Measurements from ENCODE around the gene CRACDL.

DNA sequence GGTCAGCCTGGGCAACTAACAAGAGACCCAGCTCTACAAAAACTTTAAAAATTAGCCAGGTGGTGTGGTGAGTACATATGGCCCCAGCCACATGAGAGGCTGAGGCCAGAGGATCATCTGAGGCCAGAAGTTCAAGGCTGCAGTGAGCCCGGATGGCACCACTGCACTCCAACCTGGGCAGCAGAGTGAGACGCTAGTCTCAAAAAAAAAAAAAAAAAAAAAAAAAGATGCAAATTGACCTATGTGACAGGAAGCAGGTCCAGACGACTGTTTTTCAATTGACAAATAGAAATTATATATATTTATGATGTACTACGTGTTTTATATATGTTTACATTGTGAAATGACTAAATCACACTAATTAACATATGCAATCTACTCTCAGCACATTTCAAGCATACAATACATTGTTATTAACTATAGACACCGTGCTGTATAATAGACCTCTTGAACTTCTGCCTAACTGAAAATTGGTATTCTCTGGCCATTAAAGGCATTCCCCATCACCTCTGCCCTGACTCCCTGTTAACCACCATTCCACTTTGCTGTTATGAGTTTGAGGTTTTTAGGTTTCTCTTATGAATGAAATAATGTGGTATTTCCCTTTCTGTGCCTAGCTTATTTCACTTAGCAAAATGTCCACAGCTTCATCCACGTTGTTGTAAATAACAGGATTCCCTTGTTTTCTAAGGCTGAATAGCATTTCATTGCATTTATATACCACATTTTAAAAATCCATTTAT lies 172.6 kb downstream of the CRACDL start:
- TF ChIP-seq POLR2AphosphoS5 (IDR thresholded peaks at IDR 0.05; ENCODE audit: low read depth), result no peak
- TF ChIP-seq, protein P1, sequence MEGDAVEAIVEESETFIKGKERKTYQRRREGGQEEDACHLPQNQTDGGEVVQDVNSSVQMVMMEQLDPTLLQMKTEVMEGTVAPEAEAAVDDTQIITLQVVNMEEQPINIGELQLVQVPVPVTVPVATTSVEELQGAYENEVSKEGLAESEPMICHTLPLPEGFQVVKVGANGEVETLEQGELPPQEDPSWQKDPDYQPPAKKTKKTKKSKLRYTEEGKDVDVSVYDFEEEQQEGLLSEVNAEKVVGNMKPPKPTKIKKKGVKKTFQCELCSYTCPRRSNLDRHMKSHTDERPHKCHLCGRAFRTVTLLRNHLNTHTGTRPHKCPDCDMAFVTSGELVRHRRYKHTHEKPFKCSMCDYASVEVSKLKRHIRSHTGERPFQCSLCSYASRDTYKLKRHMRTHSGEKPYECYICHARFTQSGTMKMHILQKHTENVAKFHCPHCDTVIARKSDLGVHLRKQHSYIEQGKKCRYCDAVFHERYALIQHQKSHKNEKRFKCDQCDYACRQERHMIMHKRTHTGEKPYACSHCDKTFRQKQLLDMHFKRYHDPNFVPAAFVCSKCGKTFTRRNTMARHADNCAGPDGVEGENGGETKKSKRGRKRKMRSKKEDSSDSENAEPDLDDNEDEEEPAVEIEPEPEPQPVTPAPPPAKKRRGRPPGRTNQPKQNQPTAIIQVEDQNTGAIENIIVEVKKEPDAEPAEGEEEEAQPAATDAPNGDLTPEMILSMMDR (IDR thresholded peaks at IDR 0.05; ENCODE audit: insufficient read depth, low read length), result no peak
- no peak for TF ChIP-seq SPI1 (IDR thresholded peaks at IDR 0.05; ENCODE audit: borderline replicate concordance, low read depth)
- no peak for TF ChIP-seq GABPA (IDR thresholded peaks at IDR 0.05; ENCODE audit: low read depth)
- TF ChIP-seq, protein P2, sequence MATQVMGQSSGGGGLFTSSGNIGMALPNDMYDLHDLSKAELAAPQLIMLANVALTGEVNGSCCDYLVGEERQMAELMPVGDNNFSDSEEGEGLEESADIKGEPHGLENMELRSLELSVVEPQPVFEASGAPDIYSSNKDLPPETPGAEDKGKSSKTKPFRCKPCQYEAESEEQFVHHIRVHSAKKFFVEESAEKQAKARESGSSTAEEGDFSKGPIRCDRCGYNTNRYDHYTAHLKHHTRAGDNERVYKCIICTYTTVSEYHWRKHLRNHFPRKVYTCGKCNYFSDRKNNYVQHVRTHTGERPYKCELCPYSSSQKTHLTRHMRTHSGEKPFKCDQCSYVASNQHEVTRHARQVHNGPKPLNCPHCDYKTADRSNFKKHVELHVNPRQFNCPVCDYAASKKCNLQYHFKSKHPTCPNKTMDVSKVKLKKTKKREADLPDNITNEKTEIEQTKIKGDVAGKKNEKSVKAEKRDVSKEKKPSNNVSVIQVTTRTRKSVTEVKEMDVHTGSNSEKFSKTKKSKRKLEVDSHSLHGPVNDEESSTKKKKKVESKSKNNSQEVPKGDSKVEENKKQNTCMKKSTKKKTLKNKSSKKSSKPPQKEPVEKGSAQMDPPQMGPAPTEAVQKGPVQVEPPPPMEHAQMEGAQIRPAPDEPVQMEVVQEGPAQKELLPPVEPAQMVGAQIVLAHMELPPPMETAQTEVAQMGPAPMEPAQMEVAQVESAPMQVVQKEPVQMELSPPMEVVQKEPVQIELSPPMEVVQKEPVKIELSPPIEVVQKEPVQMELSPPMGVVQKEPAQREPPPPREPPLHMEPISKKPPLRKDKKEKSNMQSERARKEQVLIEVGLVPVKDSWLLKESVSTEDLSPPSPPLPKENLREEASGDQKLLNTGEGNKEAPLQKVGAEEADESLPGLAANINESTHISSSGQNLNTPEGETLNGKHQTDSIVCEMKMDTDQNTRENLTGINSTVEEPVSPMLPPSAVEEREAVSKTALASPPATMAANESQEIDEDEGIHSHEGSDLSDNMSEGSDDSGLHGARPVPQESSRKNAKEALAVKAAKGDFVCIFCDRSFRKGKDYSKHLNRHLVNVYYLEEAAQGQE (IDR thresholded peaks at IDR 0.05; ENCODE audit: insufficient replicate concordance, low read depth), result no peak
